Measurements from ENCODE around the gene INTS11. TPM values are rescaled to one million over a fixed set of nuclear protein-coding genes. Genes with fewer than 3 reads are reported as not detected.

The INTS11 gene
- polyA plus RNA-seq, 3 donors: 46.2 to 154 (median 49.6) TPM

DNA sequence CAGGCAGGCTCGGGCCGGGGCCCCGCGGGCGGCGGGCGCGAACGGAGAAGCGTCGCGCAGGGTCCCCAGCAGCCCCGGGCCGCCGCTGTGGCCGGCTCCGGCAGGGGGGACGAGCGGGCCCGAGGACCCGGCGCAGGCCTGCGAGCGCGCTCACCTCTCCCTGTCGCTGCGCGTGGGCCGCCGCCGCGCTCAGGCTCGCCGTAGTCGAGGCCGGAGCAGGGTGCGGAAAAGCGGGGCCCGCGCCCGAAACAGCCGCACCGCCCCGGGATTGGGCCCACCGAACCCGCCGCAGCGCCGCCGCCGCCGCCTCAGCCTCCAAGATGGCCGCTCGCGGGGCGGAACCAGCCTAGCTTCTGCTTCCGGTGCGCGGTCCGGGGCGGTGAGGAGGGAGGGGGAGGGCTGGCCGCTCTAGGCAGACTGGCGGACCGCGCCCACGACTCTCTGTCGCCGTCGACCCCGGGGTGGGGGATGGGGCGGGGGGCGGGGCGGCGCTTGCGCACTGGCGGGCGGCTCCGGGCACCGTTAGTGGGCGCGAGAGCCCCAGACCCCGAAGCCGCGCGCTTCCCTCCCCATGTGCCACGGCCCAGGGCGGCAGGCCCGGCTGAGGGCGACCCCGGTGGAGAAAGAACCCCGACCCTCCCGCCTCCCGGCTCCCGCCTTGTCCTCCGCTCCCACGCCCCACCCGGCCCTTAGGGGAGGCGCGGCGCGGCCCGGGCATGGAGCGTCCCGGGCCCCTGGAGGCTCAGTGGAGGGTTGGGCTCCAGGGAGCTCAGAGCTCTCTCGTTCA lies 50.8 kb downstream of the INTS11 start, which contains the start of gene UBE2J2:
UBE2J2 (minus strand) TSS at position 343 of the 787 bp plus-strand sequence. CDS start 5,862 bp downstream, outside the sequence.
- peaks cover 16 to 24% of the 10 kb centered on the region in 2 donors for H3K36me3 Mint-ChIP-seq
- peaks cover 0 to 3% of the 10 kb centered on the region in 2 donors for H3K36me3 ChIP-seq (replicated peaks in 1 of 2; ENCODE audit: control insufficient read depth in 1 of 2, insufficient read depth in 2 of 2, low read length in 2 of 2)
- H3K27me3 Mint-ChIP-seq (ENCODE audit: low read depth in 3 of 3): peaks cover 0 to 1% (median 1%) of the 10 kb centered on the region in 3 donors
- TF ChIP-seq CTCF (IDR thresholded peaks at IDR 0.05): no peak
- DNase-seq: peak; percentile 84 to 89 (median 86)
- H3K27me3 ChIP-seq (ENCODE audit: control insufficient read depth in 2 of 2, insufficient read depth in 2 of 2, low read length in 2 of 2): no peaks in the 10 kb centered on the region
- peaks cover 42% of the 10 kb centered on the region for H4K20me1 ChIP-seq (ENCODE audit: insufficient read depth, low read length)
- WGBS (ENCODE audit: insufficient coverage): under 1% methylated on average over 75 of the region's 105 CpGs
- peak within 1 kb of the TSS; percentile 92 to 94 for H3K4me3 Mint-ChIP-seq
- peaks cover 48% of the 10 kb centered on the region for H3K79me2 ChIP-seq (ENCODE audit: insufficient read depth, low read length)
- H2AFZ ChIP-seq (ENCODE audit: insufficient read depth, low read depth, low read length, poor library complexity, severe bottlenecking): peak within 1 kb of the TSS; percentile 88
- H3K4me1 Mint-ChIP-seq: peaks cover 39% of the 10 kb centered on the region
- intact Hi-C loops (cut with micrococcal nuclease): no loop called here
- peak within 1 kb of the TSS; percentile 96 for H3K9ac ChIP-seq (ENCODE audit: insufficient read depth, low read length, poor library complexity, severe bottlenecking)
- no peaks in the 10 kb centered on the region for H3K9me3 Mint-ChIP-seq
- H3K4me2 ChIP-seq (replicated peaks; ENCODE audit: extremely low read depth, low read length, poor library complexity, severe bottlenecking): peak within 1 kb of the TSS; percentile 79
- H3K4me3 ChIP-seq (replicated peaks in 1 of 3; ENCODE audit: low read depth in 2 of 3, low read length in 3 of 3): peak within 1 kb of the TSS; percentile 81 to 90 (median 82)
- H3K27ac Mint-ChIP-seq: peak within 1 kb of the TSS; percentile 84 to 95 (median 93)
- no peaks in the 10 kb centered on the region for H3K9me3 ChIP-seq (replicated peaks in 1 of 2; ENCODE audit: control insufficient read depth in 1 of 2, insufficient read depth in 1 of 2, low read length in 2 of 2)
- H3K4me1 ChIP-seq (ENCODE audit: control insufficient read depth in 1 of 2, insufficient read depth in 2 of 2, low read length in 2 of 2): peaks cover 29 to 30% of the 10 kb centered on the region in 2 donors
- peak within 1 kb of the TSS; percentile 47 to 88 for H3K27ac ChIP-seq (ENCODE audit: low read depth in 1 of 2, low read length in 2 of 2)

- H3K27me3 ChIP-seq (ENCODE audit: control insufficient read depth in 2 of 2, insufficient read depth in 2 of 2, low read length in 2 of 2): no peaks in the 10 kb centered on the region
- H3K79me2 ChIP-seq (ENCODE audit: insufficient read depth, low read length): peaks cover 53% of the 10 kb centered on the region
- H3K4me1 ChIP-seq (ENCODE audit: control insufficient read depth in 1 of 2, insufficient read depth in 2 of 2, low read length in 2 of 2): peaks cover 29 to 30% of the 10 kb centered on the region in 2 donors
- peaks cover 47% of the 10 kb centered on the region for H4K20me1 ChIP-seq (ENCODE audit: insufficient read depth, low read length)
- Mint-ChIP-seq H3K9me3 (no peaks in the 10 kb centered on the region), H3K4me3 (peak overlapping the region; percentile 92 to 94), H3K27me3 (ENCODE audit: low read depth in 3 of 3) (peaks cover 0 to 1% (median 0%) of the 10 kb centered on the region in 3 donors), H3K4me1 (peaks cover 39% of the 10 kb centered on the region), H3K36me3 (peaks cover 19 to 29% of the 10 kb centered on the region in 2 donors), H3K27ac (peak overlapping the region; percentile 84 to 95 (median 93))
- peak overlapping the region; percentile 96 for H3K9ac ChIP-seq (ENCODE audit: insufficient read depth, low read length, poor library complexity, severe bottlenecking)
- no peak for TF ChIP-seq CTCF (IDR thresholded peaks at IDR 0.05)
- intact Hi-C loops (cut with micrococcal nuclease): no loop called here
- H2AFZ ChIP-seq (ENCODE audit: insufficient read depth, low read depth, low read length, poor library complexity, severe bottlenecking): peak overlapping the region; percentile 88
- peaks cover 5 to 6% of the 10 kb centered on the region in 2 donors for H3K36me3 ChIP-seq (replicated peaks in 1 of 2; ENCODE audit: control insufficient read depth in 1 of 2, insufficient read depth in 2 of 2, low read length in 2 of 2)
- peak overlapping the region; percentile 61 to 90 (median 81) for H3K4me3 ChIP-seq (replicated peaks in 1 of 3; ENCODE audit: low read depth in 2 of 3, low read length in 3 of 3)
- WGBS (ENCODE audit: insufficient coverage): under 1% methylated on average over 31 of the region's 31 CpGs
- peak in 2 of 3 donors; percentile 14 to 34 for DNase-seq
- peak overlapping the region; percentile 47 to 88 for H3K27ac ChIP-seq (ENCODE audit: low read depth in 1 of 2, low read length in 2 of 2)
- H3K4me2 ChIP-seq (replicated peaks; ENCODE audit: extremely low read depth, low read length, poor library complexity, severe bottlenecking): peak overlapping the region; percentile 79
- H3K9me3 ChIP-seq (replicated peaks in 1 of 2; ENCODE audit: control insufficient read depth in 1 of 2, insufficient read depth in 1 of 2, low read length in 2 of 2): no peaks in the 10 kb centered on the region
Measured at GRCh38 chr1:1273209-1273511, 51.3 kb downstream of the INTS11 start.
